H1 (cell line): Measurements from ENCODE around the gene COL4A1. TPM values are rescaled to one million over a fixed set of nuclear protein-coding genes. Genes with fewer than 3 reads are reported as not detected.

Experiments
- CHD7 ChIP-seq: fragments of 300-600 bp; sonication (generic); IDR thresholded peaks from 2 replicates; pipeline ENCODE4 v1.7.1; 2012; ENCODE audit warnings: low read length, moderate library complexity, mild to moderate bottlenecking, inconsistent platforms; ENCODE audit not compliant: insufficient replicate concordance
- CREB1 ChIP-seq: IDR thresholded peaks from 2 replicates; pipeline ENCODE4 v1.6.1; 2012; ENCODE audit warnings: inconsistent platforms
- CTBP2 ChIP-seq: IDR thresholded peaks from 2 replicates; pipeline ENCODE4 v1.7.0; 2011; ENCODE audit warnings: borderline replicate concordance, mild to moderate bottlenecking, moderate library complexity, mixed read lengths, low read length; ENCODE audit not compliant: insufficient read depth, insufficient read length
- JUND ChIP-seq: IDR thresholded peaks from 2 replicates; pipeline ENCODE4 v1.6.1; 2011; ENCODE audit warnings: mild to moderate bottlenecking, improper control_type of control experiment, low read length
- MAFK ChIP-seq: IDR thresholded peaks from 2 replicates; pipeline ENCODE4 v1.6.1; 2012; ENCODE audit warnings: low read depth, mild to moderate bottlenecking, improper control_type of control experiment, low read length
- SAP30 ChIP-seq: fragments of 300-600 bp; sonication (generic); IDR thresholded peaks from 2 replicates; pipeline ENCODE4 v1.7.1; 2012; ENCODE audit warnings: low read length, moderate library complexity, mild to moderate bottlenecking, inconsistent platforms; ENCODE audit not compliant: insufficient read depth, insufficient replicate concordance
- SIN3A ChIP-seq, 2 experiments: IDR thresholded peaks in 1 of 2; conservative IDR thresholded peaks in 1 of 2; 2 replicates each; pipeline ENCODE4 v1.6.1; 2011 to 2012; ENCODE audit warnings: low read length in 2 of 2, improper control_type of control experiment in 1 of 2, low read depth in 1 of 2, mild to moderate bottlenecking in 1 of 2
- SUZ12 ChIP-seq: fragments of 200-600 bp; sonication (generic); IDR thresholded peaks from 2 replicates; pipeline ENCODE4 v1.6.1; 2012; ENCODE audit warnings: mild to moderate bottlenecking, inconsistent platforms, low read length, moderate library complexity, mixed read lengths
- TBP ChIP-seq: IDR thresholded peaks from 2 replicates; pipeline ENCODE4 v1.6.1; 2011; ENCODE audit warnings: low read depth, low read length, improper control_type of control experiment
- polyA plus RNA-seq, 7 experiments: library from polyadenylated mRNA; depleted of rRNA in 3 of 7; stranded (reverse) in 5 of 7; unstranded in 2 of 7; fragments of >200 nt in 5 of 7; fragments of 200-250 nt in 2 of 7; gene quantifications; 1 replicate in 5 of 7; 2 replicates in 1 of 7; 4 replicates in 1 of 7; pipeline versions ENCODE4 v1.2.1 to v1.2.3, GENCODE V29; 2011 to 2013; ENCODE audit warnings: missing spikeins in 2 of 7, mixed read lengths in 2 of 7
- total RNA-seq: library from RNA; stranded (reverse); fragmentation: NEBNext Ultra II Directional; extraction: Animal tissue kit (Norgen Biotek cat#: 25700); gene quantifications from 2 replicates; pipeline ENCODE4 v1.2.1, GENCODE V29; 2021

The COL4A1 gene
- total and polyA plus RNA-seq, 2 of the 8 experiments (the other 6 are each of a cell fraction or from before 2014, with no cell fraction given): 30.7 to 82.0 TPM

- TF ChIP-seq CHD7 (no peak), SAP30 (no peak), JUND (no peak), CTBP2 (no peak), CREB1 (no peak), SIN3A (conservative IDR thresholded peaks at IDR 0.05 in 1 of 2, IDR thresholded peaks at IDR 0.05 in 1 of 2; ENCODE audit: low read depth in 1 of 2, low read length in 2 of 2) (no peak), TBP (no peak), SUZ12 (no peak), MAFK (no peak)
These were observed 41.1 kb downstream of the COL4A1 start (continued) for GRCh38 chr13:110265682-110266430.
